HG03520 (cell line): ENCODE results near the gene CHST3.
A peak's percentile ranks its signal among the peaks of the same experiment; 100 is the strongest.
"Not testable (repeated sequence)": the region's sequence is repeated elsewhere in the genome, so short reads cannot be mapped to it uniquely, and the experiment has no call there.

Experiments
- ATAC-seq: cut with Tn5 transposase; IDR thresholded peaks from one replicate; pipeline ENCODE4 v1.9.1; 2021; ENCODE audit warnings: mild to moderate bottlenecking, moderate library complexity; ENCODE audit not compliant: unreplicated experiment

Gene CHST3

DNA sequence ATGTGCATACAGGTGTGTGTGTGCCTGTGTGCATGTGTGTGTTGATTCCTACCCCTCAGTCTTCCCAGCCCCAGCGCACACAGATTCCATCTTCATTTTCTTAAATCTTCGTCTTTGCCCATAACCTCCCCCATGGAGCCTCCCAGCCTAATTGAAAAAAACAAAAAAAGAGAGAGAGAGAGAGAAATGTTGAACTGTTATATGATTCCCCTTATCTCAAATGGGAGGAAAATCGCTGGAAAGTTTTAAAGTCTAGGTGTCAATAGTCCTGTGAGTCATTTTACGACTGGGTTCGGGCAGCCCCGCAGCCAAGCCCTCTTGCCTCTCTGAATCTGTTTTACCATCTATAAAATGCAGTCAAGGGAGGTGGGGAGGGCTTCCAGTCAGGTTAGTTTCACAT lies 63.3 kb downstream of the CHST3 start:
- no peak for ATAC-seq

DNA sequence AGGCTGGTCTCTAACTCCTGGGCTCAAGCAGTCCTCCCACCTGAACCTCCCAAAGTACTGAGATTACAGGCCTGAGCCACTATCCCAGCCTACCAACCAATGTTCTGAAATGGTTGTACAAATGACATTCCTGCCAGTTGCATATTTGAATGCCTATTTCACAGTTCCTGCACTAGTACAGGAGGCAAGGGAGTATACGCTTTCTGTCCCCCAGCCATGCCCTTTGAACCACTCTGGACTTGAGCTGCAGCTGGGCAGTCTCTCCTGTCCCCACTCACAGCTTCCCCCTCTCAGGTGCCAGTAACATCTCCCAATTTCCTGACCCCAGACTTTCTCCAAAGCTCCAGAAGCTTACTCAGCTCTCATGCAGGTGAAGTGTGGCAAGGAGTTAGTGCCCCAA lies 65.2 kb downstream of the CHST3 start:
- ATAC-seq = no peak

DNA sequence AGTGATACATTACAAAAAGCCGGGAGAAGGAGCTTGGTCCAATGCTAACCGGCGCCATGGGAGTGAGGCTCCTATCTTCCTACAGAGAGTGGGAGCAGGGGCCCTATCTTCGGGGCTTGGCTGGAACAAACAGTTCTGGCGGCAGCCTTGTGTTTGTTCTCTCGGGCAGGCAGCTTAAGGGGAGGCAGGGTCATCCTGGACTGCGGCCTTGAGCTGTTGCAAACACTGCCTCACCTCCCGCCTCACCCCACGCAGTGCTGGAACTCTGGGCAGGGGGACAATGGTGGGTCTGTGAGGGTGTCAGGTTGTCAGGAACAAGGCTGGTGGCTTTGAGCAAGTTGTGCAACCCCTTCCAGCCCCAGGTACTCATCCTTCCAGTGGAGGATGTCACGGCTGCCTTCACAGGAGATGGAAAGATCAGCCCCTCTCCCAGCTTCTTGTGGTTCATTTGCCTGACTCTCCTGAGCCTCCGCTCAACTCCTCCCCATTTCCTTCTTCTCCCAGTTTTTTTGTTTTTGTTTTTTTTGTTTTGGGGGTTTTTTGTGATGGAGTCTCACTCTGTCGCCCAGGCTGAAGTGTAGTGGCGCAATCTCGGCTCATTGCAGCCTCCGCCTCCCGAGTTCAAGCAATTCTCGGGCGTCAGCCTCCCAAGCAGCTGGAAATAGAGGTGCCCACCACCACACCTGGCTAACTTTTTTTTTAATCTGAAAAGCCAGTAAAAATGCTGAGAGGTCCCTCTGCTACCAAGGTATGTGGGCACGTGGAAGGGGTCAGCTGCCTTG lies 66.8 kb downstream of the CHST3 start:
- ATAC-seq = no peak

DNA sequence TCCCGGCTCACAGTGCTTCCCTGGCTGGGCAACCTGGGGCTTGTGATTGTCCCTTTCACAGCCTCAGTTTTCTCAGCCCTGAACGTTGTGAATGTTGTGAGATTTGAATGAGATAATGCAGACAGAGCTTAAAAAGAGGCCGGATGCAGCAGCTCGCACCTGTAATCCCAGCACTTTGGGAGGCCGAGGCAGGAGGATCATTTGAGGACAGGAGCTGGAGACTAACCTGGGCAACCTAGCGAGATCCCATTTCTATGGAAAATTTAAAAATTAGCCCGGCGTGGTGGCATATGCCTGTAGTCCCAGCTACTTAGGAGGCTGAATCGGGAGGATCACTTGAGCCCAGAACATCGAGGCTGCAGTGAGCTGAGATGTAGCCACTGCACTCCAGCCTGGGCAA lies 67.5 kb downstream of the CHST3 start:
- no peak for ATAC-seq

DNA sequence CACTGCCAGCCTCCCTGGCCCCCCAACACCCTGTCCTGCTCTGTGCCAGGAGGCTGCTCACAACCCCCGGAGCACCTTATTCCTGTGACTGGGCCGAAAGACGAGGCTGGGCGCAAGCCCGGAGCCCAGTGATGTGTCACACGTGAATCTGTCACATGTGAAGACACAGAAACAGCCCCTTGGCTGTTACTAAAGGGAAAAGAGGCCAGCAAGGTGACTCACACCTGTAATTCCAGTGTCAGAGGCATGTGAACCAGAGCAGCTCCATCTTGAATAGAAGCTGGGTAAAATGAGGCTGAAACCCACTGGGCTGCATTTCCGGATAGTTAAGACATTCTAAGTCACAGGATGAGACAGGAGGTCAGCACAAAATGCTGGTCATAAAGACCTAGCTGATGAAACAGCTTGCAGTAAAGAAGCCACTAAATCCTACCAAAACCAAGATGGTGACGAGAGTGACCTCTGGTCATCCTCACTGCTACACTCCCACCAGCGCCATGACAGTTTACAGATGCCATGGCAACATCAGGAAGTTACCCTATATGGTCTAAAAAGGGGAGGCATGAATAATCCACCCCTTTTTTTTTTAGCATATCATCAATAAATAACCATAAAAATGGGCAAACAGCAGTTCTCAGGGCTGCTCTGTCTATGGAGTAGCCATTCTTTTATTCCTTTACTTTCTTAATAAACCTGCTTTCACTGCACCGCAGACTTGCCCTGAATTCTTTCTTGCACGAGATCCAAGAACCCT lies 68.4 kb downstream of the CHST3 start:
- not testable (repeated sequence) for ATAC-seq

DNA sequence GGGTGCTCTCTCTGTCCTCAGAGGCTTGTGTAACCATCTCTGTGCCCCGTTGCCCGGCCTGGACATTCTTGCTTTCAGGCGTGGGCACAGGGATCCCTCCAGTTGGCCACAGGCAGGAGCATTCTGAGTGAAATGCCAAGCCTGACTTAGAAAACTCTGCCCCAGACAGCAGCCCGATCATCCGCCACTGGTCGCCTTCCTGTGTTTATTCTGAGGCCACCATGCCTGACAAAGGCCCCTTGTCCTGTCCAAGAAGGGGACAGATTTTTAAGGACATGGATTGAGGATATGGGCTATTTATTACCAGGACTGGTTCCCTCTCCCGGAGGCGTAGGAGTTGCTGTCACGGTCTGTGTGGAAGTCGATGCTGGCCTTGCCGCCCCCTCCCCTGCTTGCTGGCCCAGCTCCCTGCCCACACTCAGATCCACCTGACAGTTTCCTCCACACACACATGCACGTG lies 69.9 kb downstream of the CHST3 start:
- ATAC-seq = no peak

DNA sequence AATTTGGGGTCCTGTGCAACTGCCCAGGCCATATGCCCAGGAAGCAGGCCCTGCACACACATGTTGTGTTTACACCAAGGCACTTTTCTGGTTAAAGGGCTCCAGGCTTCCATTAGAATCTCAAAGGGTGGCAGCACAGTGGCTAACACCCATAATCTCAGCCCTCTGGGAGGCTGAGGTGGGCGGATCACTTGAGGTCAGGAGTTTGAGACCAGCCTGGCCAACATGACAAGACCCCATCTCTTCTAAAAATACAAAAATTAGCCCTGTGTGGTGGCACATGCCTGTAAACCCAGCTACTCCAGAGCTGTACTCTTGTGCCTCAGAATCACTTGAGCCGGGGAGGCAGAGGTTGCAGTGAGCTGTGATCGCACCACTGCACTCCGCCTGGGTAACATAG lies 70.6 kb downstream of the CHST3 start:
- no peak for ATAC-seq

DNA sequence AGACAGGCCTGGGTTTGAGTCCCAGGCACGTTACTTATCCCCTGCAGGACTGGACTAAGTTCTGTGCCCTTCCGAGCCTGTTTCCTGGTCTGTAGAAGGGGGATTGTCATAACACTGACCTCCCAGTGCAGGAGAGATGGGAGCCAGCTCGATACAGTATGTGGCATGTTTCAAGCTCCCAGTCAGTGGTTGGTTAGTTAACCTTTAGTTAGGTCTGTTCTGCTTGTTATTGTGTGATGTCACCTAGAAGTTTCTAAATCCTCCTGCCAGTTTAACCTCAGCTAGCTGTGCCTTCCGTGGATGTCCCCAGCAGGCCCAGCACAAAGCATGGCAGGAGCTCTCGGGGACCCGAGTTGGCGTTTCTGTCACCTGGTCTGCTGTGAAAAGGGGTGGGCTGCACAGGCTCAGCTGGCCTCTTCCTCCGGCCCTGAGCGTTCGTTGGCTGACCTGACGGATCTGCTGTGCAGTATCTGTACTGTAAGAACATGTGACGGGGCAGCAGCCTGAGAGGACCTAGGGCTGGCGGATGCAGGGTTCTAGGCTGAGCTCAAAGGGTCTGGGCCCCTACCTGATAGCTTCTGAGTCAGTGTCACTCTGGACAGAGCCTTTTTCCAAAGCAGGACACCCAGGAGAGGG lies 71.2 kb downstream of the CHST3 start:
- ATAC-seq = no peak

DNA sequence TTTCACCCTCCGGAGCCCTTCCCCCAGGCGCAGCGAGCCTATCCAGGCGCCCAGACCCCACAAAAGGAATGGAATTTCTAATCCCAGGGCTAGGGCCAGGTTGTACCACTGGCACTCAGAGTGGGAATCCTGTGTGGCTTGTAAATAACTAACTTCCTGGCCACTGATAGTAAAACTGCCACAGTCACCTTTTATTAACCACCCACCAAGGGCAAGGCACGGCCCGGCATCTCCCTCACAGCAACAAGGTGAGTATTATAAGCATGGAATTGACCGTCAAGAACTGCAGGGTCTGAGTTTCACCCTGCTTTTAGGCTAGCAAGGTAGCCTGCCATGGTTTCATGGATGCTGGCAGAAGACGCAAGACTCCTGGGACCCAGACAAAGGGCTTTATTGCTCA lies 73.1 kb downstream of the CHST3 start:
- ATAC-seq = no peak

DNA sequence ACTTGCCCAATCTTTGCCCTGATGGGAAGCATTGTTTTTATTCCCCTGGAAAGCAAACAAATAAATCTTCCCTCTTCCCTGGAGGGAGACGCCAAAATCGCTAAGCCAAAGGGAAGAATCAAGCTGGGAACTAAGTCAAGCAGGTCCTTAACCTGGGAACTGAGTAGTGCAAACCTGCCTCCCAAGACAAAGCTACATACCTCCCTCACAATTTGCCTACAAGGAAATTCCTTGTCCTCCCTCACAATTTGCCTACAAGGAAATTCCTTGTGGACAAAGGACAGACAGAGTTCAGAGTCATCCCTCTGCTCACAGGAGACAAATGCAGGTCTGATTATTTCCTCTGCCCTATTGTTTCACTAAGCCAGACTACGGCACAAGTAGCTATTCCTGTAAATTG lies 73.6 kb downstream of the CHST3 start:
- ATAC-seq = no peak

DNA sequence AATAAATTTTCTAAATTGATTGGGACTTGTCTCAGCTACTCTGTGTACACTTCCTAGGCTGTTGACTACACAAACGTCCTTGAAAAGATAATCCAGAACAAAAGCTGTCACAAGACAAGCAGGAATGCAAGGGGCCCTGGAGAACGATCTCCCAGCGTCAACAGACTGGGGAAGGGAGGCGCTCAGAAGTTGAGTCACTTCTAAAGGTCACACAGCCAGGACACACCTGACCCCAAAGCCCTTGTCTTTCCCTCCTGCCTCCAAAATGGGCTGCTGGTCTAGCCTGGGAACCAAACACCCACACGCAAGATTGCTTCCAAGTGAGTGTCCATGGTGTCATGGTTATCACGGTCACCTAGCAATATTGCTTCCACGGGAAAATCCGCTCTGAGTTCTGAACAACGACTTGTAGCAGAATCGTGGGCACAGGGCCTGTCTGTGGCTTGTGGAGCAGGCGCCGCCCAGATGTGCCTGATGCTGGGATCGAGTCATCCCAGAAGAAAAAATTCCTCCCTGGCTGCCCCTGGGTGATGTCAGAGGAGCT lies 74.3 kb downstream of the CHST3 start:
- ATAC-seq = no peak

DNA sequence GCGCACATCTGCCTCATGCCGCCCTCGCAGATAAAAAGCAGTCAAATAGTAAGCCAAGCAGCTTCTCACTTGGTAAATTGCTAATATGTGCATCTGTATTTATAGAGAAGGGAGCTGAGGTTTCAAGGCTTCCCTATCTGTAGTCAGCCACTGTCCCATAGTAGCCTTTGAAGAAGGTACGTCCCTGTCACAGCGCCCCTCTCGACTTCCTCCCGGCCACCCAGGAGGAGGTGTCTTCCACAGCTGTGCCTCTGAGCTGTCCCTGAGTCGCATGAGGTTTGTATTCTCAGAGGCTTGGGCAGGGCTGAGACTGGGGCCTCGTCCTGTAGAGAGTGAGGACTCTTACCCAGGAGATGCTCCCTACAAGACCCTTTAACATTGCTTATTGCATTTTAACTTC lies 75.2 kb downstream of the CHST3 start:
- ATAC-seq = no peak

DNA sequence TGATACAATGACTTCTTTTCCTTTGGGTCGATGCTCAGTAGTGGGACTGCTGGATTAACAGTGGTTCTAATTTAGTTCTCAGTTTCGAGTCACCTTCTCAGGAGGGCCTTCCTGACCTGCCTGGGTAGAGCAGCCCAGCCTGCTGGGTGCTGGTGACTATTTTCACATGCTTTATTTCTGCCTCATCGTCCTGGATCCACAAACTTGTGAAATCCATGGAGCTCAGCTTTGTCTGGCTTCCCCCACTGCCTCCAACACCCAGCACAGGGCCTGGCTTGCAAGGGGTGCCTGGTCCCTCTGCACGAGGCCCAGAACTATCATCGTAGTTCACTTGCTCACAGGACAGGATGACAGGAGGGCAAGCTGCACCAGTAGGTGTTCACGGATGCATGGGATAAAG lies 77.3 kb downstream of the CHST3 start:
- no peak for ATAC-seq

DNA sequence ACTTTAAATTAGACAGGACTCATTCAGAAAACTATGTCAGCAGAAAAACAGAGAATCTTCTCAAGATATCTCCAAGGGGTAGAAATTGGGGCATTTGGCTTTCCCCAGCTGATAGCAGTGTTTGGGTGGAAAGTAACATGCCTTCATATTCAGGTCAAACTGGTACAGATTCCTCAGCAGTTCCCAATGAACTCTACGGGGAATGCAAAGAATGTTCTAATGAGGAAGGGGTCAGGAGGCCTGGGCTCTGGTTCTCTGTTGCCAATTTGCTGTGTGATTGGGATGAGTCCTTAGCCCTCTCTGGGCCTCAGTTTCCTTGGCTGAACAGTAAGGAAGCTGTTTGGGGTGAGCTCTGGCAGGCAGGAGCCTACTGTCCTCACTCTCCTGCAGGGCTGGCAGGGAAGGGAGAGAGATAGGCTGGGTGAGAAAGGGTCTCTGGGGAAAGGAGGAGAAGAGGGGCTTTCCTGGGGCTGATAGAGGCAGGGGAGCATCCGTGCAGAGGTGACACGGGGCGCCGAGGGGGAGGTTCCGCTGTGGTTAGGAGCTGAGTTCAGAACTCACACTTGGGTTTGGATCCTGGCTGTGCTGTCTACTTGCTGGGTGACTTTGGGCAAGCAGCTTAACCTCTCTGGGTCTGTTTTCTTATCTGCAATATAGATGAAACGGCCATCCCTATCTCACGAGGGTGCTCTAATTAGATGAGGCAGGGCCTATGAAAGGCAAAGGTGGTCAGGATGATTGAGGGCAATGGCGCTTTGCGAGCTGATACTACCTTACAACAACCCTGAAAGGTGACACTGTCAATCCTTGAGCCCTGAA lies 79.0 kb downstream of the CHST3 start:
- ATAC-seq = no peak

DNA sequence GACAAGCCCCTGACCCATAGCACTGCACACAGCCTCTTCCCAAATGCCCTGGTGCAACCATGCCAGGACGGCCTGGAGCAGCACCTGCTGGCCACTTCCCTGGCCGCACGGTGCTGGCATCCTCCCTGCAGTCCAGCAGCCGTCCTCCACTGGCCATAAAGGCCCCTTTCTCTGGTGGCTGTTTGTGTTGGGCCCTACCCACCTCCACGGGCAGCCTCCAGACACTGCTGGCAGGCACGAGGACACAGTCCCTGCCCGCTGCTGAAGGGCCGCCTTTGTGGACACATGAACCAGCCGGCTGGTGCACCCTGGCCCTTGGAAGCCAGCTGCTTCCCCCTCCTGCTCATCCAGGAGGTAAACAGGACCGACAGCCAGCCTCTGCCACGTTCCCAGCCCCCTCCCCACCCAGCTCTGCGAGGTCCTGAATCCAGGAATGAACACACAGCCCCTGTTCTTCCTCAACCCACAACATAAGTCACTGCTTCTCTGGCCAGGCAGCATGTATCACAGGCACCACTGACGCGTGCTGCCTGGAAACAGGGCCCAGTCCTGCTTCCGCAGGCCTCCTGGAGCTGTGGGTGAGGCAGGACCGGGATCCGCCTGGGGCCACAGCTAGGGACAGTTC lies 80.3 kb downstream of the CHST3 start:
- no peak for ATAC-seq

DNA sequence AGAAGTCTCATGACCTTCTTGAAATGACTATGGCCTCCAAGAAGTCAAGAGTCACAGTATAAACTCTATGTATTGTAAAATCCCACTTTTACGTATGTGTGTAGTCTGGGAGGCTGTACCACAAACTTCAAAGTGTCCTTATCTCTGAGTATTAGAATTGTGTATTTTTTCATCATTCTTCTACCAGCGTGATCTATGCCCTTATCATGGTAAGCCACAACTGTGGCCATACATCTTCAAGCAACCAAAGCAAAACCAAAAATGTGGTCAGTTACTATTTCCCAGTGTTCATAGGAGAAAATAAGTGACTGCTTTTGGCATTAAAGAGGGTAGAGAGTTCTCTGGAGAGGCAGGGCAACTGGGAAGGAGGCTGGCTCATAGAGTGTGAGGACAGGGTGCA lies 81.4 kb downstream of the CHST3 start:
- ATAC-seq = no peak

DNA sequence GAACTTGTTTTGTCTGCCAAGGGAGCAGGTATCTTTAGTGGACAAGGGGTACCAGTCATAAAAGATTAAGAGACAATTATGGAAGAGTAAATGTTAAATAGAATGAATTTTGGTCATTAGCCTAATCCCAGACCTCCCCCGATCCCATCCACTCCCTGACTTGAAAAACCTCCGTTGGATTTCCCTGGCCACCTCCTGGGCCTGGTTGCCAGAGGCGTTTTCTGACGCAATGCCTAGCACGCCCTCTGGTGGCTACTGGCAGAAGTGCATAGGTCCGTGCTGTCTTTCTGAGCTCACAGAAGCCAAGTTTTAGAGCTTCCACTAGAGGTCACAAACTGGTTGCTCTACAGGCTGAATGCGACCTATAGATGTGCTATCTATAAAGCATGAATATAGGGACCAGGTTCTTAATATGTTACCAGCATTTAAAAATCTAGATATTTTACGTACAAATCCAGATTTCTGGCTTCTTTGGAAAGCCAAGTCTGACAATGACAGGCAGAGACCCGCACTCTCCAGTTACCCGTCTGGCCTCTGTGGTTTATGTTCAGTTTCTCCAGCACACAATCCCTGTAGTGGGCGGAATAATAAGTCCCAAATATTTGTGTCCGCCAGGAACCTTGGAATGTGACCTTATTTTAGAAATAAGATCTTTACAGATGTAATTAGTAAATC lies 84.4 kb downstream of the CHST3 start:
- ATAC-seq = peak; percentile 56

DNA sequence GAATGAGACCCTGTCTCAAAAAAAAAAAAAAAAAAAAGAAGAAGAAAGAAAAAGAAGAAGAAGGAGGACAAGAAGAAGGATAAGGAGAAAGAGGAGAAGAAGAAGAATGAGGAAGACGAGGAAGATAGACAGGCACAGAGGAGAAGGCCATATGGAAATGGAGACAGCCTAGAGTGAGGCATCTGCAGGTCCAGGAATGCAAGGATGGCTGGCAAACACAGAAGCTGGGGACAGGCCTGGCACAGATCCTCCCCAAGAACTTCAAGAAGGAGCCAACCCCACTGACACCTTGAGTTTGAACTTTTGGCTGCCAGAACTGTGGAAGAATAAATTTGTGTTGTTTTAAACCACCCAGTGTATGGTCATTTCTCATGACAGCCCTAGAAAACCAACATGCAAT lies 85.3 kb downstream of the CHST3 start:
- no peak for ATAC-seq

DNA sequence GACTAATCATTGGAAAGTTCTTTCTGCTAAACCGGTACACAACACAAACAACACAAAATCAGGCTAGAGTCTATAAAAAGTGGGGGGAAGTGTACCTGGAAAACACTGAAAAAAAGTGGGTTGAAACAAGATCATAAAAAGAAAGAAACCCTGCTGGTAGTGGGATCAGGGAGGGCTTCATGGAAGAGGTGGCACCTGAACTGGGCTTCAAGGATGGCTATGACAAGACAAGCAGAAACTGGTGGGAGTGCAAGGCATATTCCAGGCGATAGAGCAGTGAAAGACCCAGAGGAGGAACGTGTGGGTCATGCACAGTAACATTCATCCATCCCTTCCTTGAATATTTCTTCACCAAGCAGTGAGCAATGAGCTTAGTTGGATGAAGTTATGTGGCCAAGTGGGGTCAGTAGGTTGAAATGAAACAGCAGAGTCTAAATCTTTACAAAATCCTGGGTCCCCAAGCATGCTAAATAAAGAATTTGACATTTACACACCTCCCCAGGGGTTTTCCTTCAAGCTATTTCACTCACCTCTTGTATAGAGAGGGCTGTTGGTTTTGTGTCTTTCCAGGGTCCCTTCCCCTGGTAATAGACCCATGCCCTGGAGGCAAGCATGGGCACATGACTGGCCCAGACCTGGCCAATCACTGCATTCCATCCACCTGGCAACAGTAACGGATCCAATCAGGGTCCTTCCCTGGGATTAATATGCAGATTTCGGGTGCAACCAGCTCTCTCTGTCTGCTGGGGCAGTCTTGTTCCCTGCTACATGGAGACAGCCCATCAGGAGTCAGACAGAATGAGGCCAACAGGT lies 86.0 kb downstream of the CHST3 start:
- no peak for ATAC-seq
